ACC112 (cell line): Measurements from ENCODE around the gene JARID2.

ENCODE experiments used
- H2AFZ ChIP-seq: fragments of 200-600 bp; sonication (generic); one replicate; pipeline ENCODE4 v1.6.0; 2017; ENCODE audit warnings: antibody characterized with exemption, low read length; ENCODE audit not compliant: unreplicated experiment
- H3K27ac ChIP-seq: fragments of 200-600 bp; sonication (generic); 2 replicates; pipeline ENCODE4 v1.5.1; 2014; ENCODE audit warnings: low read depth, mild to moderate bottlenecking, antibody characterized with exemption, low read length, moderate library complexity
- H3K27me3 ChIP-seq: fragments of 200-600 bp; sonication (generic); 2 replicates; pipeline ENCODE4 v1.6.1; 2014; ENCODE audit warnings: mild to moderate bottlenecking, antibody characterized with exemption, low read length, moderate library complexity, mixed read lengths; ENCODE audit not compliant: insufficient read depth
- H3K36me3 ChIP-seq: fragments of 200-600 bp; sonication (generic); 2 replicates; pipeline ENCODE4 v1.6.1; 2016; ENCODE audit warnings: mild to moderate bottlenecking, antibody characterized with exemption, low read length, moderate library complexity, mixed read lengths; ENCODE audit not compliant: insufficient read depth
- H3K4me1 ChIP-seq: fragments of 200-600 bp; sonication (generic); one replicate; pipeline ENCODE4 v1.6.1; 2016; ENCODE audit warnings: low read length, mixed read lengths; ENCODE audit not compliant: insufficient read depth, unreplicated experiment, control insufficient read depth
- H3K4me3 ChIP-seq: fragments of 200-600 bp; sonication (generic); 2 replicates; pipeline ENCODE4 v1.5.1; 2014; ENCODE audit warnings: mild to moderate bottlenecking, low read depth, low read length
- H3K79me2 ChIP-seq: fragments of 200-600 bp; sonication (generic); one replicate; pipeline ENCODE4 v1.6.0; 2016; ENCODE audit warnings: low read length; ENCODE audit not compliant: control insufficient read depth, unreplicated experiment, insufficient read depth

Gene JARID2

GRCh38 chr6:15493437-15494168, 247.7 kb downstream of the JARID2 start:
- H3K4me1 ChIP-seq, result peaks cover 2% of the 10 kb centered on the region
- no peaks in the 10 kb centered on the region for H3K27me3 ChIP-seq
- no peak overlapping the region for H3K27ac ChIP-seq
- 0 out of 2 replicates have a peak, but pooled peaks cover 3% of the 10 kb centered on the region for H3K36me3 ChIP-seq
- H2AFZ ChIP-seq, result no peak overlapping the region
- no peak overlapping the region for H3K4me3 ChIP-seq
- no peaks in the 10 kb centered on the region for H3K79me2 ChIP-seq

DNA sequence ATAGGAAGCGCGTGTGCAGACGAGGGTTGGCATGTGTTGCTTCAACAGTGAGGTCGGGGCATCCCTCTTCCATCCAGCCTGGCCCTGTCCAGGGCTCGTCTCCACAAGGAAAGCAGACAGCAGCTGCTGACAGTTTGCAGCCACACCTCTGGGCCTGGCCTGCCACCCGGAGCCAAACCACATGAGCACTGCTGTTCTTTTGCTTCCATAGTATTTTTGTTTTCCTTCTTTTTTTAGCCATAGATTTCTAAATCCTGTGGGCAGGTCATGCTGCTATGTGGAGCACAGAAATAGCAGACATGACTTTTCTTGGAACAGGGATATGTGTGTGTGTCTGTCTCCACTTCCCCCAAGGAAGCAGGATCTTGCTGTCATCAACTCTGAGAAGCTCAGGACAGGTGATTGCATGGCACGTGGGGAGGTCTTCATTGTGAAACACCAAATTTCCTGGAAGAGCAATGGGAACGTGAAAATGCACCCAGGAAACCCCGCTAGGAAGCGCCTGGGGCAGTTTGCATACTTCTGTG, 249.6 kb downstream of the JARID2 start:
- Histone ChIP-seq H2AFZ (no peak overlapping the region), H3K36me3 (0 out of 2 replicates have a peak, but pooled peaks cover 3% of the 10 kb centered on the region), H3K4me3 (no peak overlapping the region), H3K27me3 (no peaks in the 10 kb centered on the region), H3K27ac (no peak overlapping the region), H3K4me1 (peaks cover 2% of the 10 kb centered on the region), H3K79me2 (no peaks in the 10 kb centered on the region)

- H3K4me3 ChIP-seq, result no peak overlapping the region
- no peak overlapping the region for H2AFZ ChIP-seq
- no peak overlapping the region for H3K27ac ChIP-seq
- H3K79me2 ChIP-seq, result no peaks in the 10 kb centered on the region
- H3K4me1 ChIP-seq, result peaks cover 2% of the 10 kb centered on the region
- H3K36me3 ChIP-seq, result 0 out of 2 replicates have a peak, but pooled peaks cover 3% of the 10 kb centered on the region
- H3K27me3 ChIP-seq, result no peaks in the 10 kb centered on the region
These were observed 250.7 kb downstream of the JARID2 start for GRCh38 chr6:15496345-15497131.

DNA sequence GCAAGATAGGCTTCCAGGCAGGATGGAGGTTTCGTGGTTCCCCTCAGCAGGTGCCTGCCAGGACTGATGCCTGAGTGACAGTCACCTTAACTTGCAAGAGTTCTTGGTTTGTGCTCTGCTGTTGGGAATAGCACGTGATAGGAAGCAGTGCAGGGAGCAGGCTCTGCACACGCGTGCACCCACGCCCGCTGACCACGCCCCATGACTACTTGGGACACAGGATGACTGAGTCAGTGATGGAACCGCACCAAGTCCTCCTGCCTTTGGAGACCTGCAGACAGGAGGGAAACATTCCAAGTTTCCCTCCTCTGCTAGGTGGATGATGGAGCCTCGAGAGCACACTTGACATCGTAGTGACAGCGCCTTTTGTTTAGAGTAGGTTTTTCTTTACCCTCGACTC, 252.8 kb downstream of the JARID2 start:
- Histone ChIP-seq H3K79me2 (no peaks in the 10 kb centered on the region), H3K4me1 (peaks cover 2% of the 10 kb centered on the region), H3K36me3 (0 out of 2 replicates have a peak, but pooled peaks cover 3% of the 10 kb centered on the region), H3K27ac (no peak overlapping the region), H3K4me3 (no peak overlapping the region), H3K27me3 (no peaks in the 10 kb centered on the region), H2AFZ (no peak overlapping the region)

- H2AFZ ChIP-seq, result no peak overlapping the region
- H3K4me1 ChIP-seq, result peaks cover 2% of the 10 kb centered on the region
- H3K4me3 ChIP-seq, result no peak overlapping the region
- H3K27ac ChIP-seq, result no peak overlapping the region
- H3K27me3 ChIP-seq, result no peaks in the 10 kb centered on the region
- H3K36me3 ChIP-seq, result 0 out of 2 replicates have a peak, but pooled peaks cover 3% of the 10 kb centered on the region
- no peaks in the 10 kb centered on the region for H3K79me2 ChIP-seq
These were observed 253.3 kb downstream of the JARID2 start for GRCh38 chr6:15499125-15499524.

DNA sequence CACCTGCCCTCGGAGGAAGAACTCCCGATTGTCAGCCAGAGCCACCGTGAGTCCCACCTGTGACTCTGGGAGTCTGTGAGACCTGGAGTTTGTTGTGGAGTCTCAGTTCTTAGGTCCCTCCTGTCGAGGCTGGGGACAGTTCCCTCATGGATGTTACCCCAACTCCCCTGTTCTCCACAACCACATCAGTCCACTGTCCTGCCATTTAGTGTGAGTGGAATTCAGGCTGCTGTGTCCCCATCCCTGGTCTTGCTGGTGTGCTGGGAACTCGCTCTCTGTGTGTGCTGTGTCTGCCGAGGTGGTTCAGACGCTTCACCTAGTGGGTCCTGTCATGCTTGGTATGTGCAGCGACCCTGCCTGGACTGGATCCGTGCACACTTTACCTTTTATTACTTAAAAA, 253.7 kb downstream of the JARID2 start:
- no peak overlapping the region for H3K4me3 ChIP-seq
- 0 out of 2 replicates have a peak, but pooled peaks cover 3% of the 10 kb centered on the region for H3K36me3 ChIP-seq
- H3K4me1 ChIP-seq, result peaks cover 6% of the 10 kb centered on the region
- no peaks in the 10 kb centered on the region for H3K79me2 ChIP-seq
- H3K27ac ChIP-seq, result no peak overlapping the region
- no peak overlapping the region for H2AFZ ChIP-seq
- H3K27me3 ChIP-seq, result no peaks in the 10 kb centered on the region

- no peak overlapping the region for H2AFZ ChIP-seq
- H3K4me3 ChIP-seq, result no peak overlapping the region
- no peaks in the 10 kb centered on the region for H3K27me3 ChIP-seq
- H3K4me1 ChIP-seq, result peaks cover 9% of the 10 kb centered on the region
- no peaks in the 10 kb centered on the region for H3K79me2 ChIP-seq
- no peak overlapping the region for H3K27ac ChIP-seq
- H3K36me3 ChIP-seq, result 0 out of 2 replicates have a peak, but pooled peaks cover 3% of the 10 kb centered on the region
These were observed 254.3 kb downstream of the JARID2 start for GRCh38 chr6:15500078-15500740.

- Histone ChIP-seq H3K4me1 (peaks cover 15% of the 10 kb centered on the region), H3K27me3 (no peaks in the 10 kb centered on the region), H3K36me3 (peaks cover 4% of the 10 kb centered on the region; the same call in 1 of the 2 replicates), H3K27ac (no peak overlapping the region), H3K79me2 (peaks cover 6% of the 10 kb centered on the region), H2AFZ (no peak overlapping the region), H3K4me3 (no peak overlapping the region)
These were observed 255.3 kb downstream of the JARID2 start for GRCh38 chr6:15500901-15501825.

- Histone ChIP-seq H3K27ac (no peak overlapping the region), H2AFZ (no peak overlapping the region), H3K4me1 (peaks cover 15% of the 10 kb centered on the region), H3K36me3 (peaks cover 4% of the 10 kb centered on the region; the same call in 1 of the 2 replicates), H3K79me2 (peaks cover 6% of the 10 kb centered on the region), H3K27me3 (no peaks in the 10 kb centered on the region), H3K4me3 (no peak overlapping the region)
These were observed 256.1 kb downstream of the JARID2 start for GRCh38 chr6:15501826-15502445.
